Astrocyte (in vitro differentiated cells and primary cell): ENCODE measurements around the gene UGT2A1. TPM values are rescaled to one million over a fixed set of nuclear protein-coding genes. Genes with fewer than 3 reads are reported as not detected.

ENCODE experiments used
- DNase-seq: peaks from one replicate; pipeline ENCODE4 v3.0.0-alpha.2; 2010; ENCODE audit warnings: low read depth
- FAIRE-seq: peaks from 2 replicates; lab custom pipeline; 2011; peaks lifted over from hg19 to GRCh38; lab: Jason Lieb, UNC
- H2AFZ ChIP-seq: 2 replicates; pipeline ENCODE4 v1.6.0; 2012; ENCODE audit warnings: low read depth, low read length, inconsistent platforms
- H3K27ac ChIP-seq: 2 replicates; pipeline ENCODE4 v1.5.1; 2011; ENCODE audit warnings: low read depth, low read length, inconsistent platforms
- H3K27me3 ChIP-seq: 2 replicates; pipeline ENCODE4 v1.6.0; 2011; ENCODE audit warnings: low read length, inconsistent platforms; ENCODE audit not compliant: insufficient read depth
- H3K36me3 ChIP-seq: 2 replicates; pipeline ENCODE4 v1.5.1; 2011; ENCODE audit warnings: low read length, inconsistent platforms; ENCODE audit not compliant: insufficient read depth
- H3K4me1 ChIP-seq: 2 replicates; pipeline ENCODE4 v1.5.1; 2011; ENCODE audit warnings: low read length, inconsistent platforms; ENCODE audit not compliant: insufficient read depth
- H3K4me2 ChIP-seq: 2 replicates; pipeline ENCODE4 v1.6.0; 2012; ENCODE audit warnings: low read length, inconsistent platforms
- H3K4me3 ChIP-seq: 2 replicates; pipeline ENCODE4 v1.5.1; 2011; ENCODE audit warnings: low read depth, mild to moderate bottlenecking, low read length, inconsistent platforms; ENCODE audit not compliant: insufficient read depth
- H3K79me2 ChIP-seq: 2 replicates; pipeline ENCODE4 v1.6.0; 2012; ENCODE audit warnings: mild to moderate bottlenecking, low read length, inconsistent platforms; ENCODE audit not compliant: insufficient read depth
- H3K9ac ChIP-seq: 2 replicates; pipeline ENCODE4 v1.6.0; 2012; ENCODE audit warnings: mild to moderate bottlenecking, low read length, inconsistent platforms
- H3K9me3 ChIP-seq: 2 replicates; pipeline ENCODE4 v1.5.1; 2012; ENCODE audit warnings: low read depth, mild to moderate bottlenecking, low read length, inconsistent platforms; ENCODE audit not compliant: insufficient read depth
- H4K20me1 ChIP-seq: 2 replicates; pipeline ENCODE4 v1.6.0; 2012; ENCODE audit warnings: low read length, inconsistent platforms; ENCODE audit not compliant: insufficient read depth
- H3K27ac Mint-ChIP-seq: one replicate; pipeline ENCODE4 v1.8.0; 2021; ENCODE audit warnings: mild to moderate bottlenecking, mixed read lengths; ENCODE audit not compliant: unreplicated experiment
- H3K27me3 Mint-ChIP-seq: one replicate; pipeline ENCODE4 v1.8.0; 2021; ENCODE audit warnings: low read depth, mixed read lengths; ENCODE audit not compliant: unreplicated experiment
- H3K36me3 Mint-ChIP-seq: one replicate; pipeline ENCODE4 v1.8.0; 2021; ENCODE audit warnings: low read depth, mixed read lengths; ENCODE audit not compliant: unreplicated experiment
- H3K4me1 Mint-ChIP-seq: one replicate; pipeline ENCODE4 v1.8.0; 2021; ENCODE audit warnings: low read depth, mixed read lengths; ENCODE audit not compliant: unreplicated experiment
- H3K4me3 Mint-ChIP-seq: one replicate; pipeline ENCODE4 v1.8.0; 2021; ENCODE audit warnings: mild to moderate bottlenecking, moderate library complexity, mixed read lengths; ENCODE audit not compliant: unreplicated experiment
- H3K9me3 Mint-ChIP-seq: one replicate; pipeline ENCODE4 v1.8.0; 2021; ENCODE audit warnings: mild to moderate bottlenecking, mixed read lengths; ENCODE audit not compliant: unreplicated experiment
- EZH2 ChIP-seq: IDR thresholded peaks from 2 replicates; pipeline ENCODE4 v1.6.1; 2012; ENCODE audit warnings: mild to moderate bottlenecking, low read length, inconsistent platforms; ENCODE audit not compliant: insufficient read depth
- total RNA-seq: library from RNA; stranded (reverse); gene quantifications from 2 replicates; pipeline ENCODE4 v1.2.1, GENCODE V29; 2021
- TF ChIP-seq, protein P1 (sequence below): IDR thresholded peaks from 2 replicates; pipeline ENCODE4 v1.5.1; 2011; ENCODE audit warnings: low read depth, mild to moderate bottlenecking, inconsistent platforms, low read length, moderate library complexity; ENCODE audit not compliant: insufficient read depth

Gene UGT2A1
- total RNA-seq, 1 donor from 2014 or later: not detected

DNA sequence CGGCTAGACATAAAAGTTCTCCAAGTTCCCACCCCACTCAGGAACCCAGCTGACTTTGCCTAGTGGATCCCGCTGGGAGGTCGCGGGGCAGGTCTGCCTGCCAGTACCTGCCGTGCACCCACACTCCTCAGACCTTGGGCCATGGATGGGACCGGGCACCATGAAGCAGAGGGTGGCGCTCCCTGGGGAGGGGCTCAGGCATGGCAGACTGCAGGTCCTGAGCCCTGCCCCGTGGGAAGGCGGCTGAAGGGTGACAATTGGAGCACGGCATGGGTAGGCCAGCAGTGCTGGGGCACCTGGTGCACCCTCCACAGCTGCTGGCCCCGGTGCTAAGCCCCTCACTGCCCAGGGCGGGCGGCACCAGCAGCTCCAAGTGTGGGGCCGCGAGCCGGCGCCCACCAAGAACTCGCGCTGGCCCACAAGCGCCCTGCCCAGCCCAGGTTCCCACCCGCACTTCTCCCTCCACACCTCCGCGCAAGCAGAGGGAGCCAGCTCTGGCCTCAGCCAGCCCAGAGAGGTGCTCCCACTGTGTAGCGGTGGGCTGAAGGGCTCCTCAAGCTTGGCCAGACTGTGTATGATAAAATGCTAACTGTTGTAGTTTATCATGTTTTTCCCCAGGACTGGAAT lies 76.7 kb downstream of the UGT2A1 start:
- Histone ChIP-seq H4K20me1 (no peaks in the 10 kb centered on the region), H3K79me2 (no peaks in the 10 kb centered on the region), H3K27me3 (no peaks in the 10 kb centered on the region), H2AFZ (no peak overlapping the region), H3K9ac (no peak overlapping the region), H3K36me3 (no peaks in the 10 kb centered on the region), H3K4me2 (no peak overlapping the region), H3K4me1 (no peaks in the 10 kb centered on the region), H3K4me3 (no peak overlapping the region), H3K9me3 (peaks cover 2% of the 10 kb centered on the region), H3K27ac (no peak overlapping the region)
- H3K36me3 Mint-ChIP-seq: no peaks in the 10 kb centered on the region
- FAIRE-seq (no peak), DNase-seq (no peak)
- no peak overlapping the region for H3K27ac Mint-ChIP-seq
- no peaks in the 10 kb centered on the region for H3K9me3 Mint-ChIP-seq
- no peak for TF ChIP-seq EZH2
- TF ChIP-seq, protein P1, sequence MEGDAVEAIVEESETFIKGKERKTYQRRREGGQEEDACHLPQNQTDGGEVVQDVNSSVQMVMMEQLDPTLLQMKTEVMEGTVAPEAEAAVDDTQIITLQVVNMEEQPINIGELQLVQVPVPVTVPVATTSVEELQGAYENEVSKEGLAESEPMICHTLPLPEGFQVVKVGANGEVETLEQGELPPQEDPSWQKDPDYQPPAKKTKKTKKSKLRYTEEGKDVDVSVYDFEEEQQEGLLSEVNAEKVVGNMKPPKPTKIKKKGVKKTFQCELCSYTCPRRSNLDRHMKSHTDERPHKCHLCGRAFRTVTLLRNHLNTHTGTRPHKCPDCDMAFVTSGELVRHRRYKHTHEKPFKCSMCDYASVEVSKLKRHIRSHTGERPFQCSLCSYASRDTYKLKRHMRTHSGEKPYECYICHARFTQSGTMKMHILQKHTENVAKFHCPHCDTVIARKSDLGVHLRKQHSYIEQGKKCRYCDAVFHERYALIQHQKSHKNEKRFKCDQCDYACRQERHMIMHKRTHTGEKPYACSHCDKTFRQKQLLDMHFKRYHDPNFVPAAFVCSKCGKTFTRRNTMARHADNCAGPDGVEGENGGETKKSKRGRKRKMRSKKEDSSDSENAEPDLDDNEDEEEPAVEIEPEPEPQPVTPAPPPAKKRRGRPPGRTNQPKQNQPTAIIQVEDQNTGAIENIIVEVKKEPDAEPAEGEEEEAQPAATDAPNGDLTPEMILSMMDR: no peak
- no peak overlapping the region for H3K4me3 Mint-ChIP-seq
- H3K27me3 Mint-ChIP-seq: no peaks in the 10 kb centered on the region
- H3K4me1 Mint-ChIP-seq: no peaks in the 10 kb centered on the region

DNA sequence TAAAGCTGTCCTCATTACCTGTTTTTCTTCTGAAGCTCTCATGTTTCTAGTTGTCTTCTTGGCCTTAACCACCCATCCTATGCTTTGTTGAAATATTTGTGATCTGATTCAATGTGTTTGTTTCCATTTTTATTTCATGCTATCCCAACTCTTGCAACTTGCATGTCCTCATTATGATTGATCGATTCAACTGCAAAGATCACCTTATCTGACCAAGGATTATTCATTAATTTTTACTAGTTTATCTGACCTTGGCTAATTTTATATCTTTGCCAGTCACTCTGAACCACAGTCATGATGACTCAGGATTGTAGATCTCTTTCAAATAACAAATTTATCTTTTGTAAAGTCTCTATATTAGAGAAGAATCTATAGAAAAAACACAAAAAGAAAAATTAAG lies 84.3 kb downstream of the UGT2A1 start:
- no peak overlapping the region for H3K9ac ChIP-seq
- no peak for FAIRE-seq

DNA sequence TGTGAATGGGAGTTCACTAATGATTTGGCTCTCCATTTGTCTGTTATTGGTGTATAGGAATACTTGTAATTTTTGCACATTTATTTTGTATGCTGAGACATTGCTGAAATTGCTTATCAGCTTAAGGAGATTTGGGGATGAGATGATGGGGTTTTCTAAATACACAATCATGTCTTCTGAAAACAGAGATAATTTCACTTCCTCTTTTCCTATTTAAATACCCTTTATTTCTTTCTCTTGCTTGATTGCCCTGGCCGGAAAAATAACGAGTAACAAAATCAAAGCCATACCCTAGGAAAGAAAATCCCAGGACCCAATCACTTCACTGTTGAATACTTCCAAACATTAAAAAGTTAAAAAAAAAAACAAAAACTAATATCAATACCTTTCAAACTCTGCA lies 89.6 kb downstream of the UGT2A1 start:
- Histone ChIP-seq H3K79me2 (no peaks in the 10 kb centered on the region), H3K9me3 (no peaks in the 10 kb centered on the region), H3K4me2 (no peak overlapping the region), H3K9ac (no peak overlapping the region), H3K36me3 (no peaks in the 10 kb centered on the region), H3K4me3 (no peak overlapping the region), H4K20me1 (no peaks in the 10 kb centered on the region), H3K4me1 (no peaks in the 10 kb centered on the region), H2AFZ (no peak overlapping the region), H3K27ac (no peak overlapping the region), H3K27me3 (no peaks in the 10 kb centered on the region)
- FAIRE-seq (no peak), DNase-seq (no peak)
- Mint-ChIP-seq H3K4me1 (no peaks in the 10 kb centered on the region), H3K4me3 (no peak overlapping the region), H3K27ac (no peak overlapping the region), H3K36me3 (no peaks in the 10 kb centered on the region), H3K27me3 (no peaks in the 10 kb centered on the region), H3K9me3 (no peaks in the 10 kb centered on the region)
- TF ChIP-seq, protein P1: no peak
- no peak for TF ChIP-seq EZH2

More for the DNA sequence above, 84.3 kb downstream of the UGT2A1 start:
- Histone ChIP-seq H3K4me2 (no peak overlapping the region), H3K4me3 (no peak overlapping the region), H2AFZ (no peak overlapping the region), H3K9me3 (no peaks in the 10 kb centered on the region), H4K20me1 (no peaks in the 10 kb centered on the region), H3K27ac (no peak overlapping the region), H3K27me3 (no peaks in the 10 kb centered on the region), H3K79me2 (no peaks in the 10 kb centered on the region), H3K4me1 (no peaks in the 10 kb centered on the region), H3K36me3 (no peaks in the 10 kb centered on the region)
- H3K4me1 Mint-ChIP-seq: peaks cover 4% of the 10 kb centered on the region
- no peaks in the 10 kb centered on the region for H3K9me3 Mint-ChIP-seq
- TF ChIP-seq EZH2: no peak
- TF ChIP-seq, protein P1: no peak
- no peak overlapping the region for H3K4me3 Mint-ChIP-seq
- no peak overlapping the region for H3K27ac Mint-ChIP-seq
- no peaks in the 10 kb centered on the region for H3K27me3 Mint-ChIP-seq
- no peaks in the 10 kb centered on the region for H3K36me3 Mint-ChIP-seq
- peak; percentile 6 for DNase-seq
